Mammary epithelial cell (primary cell): ENCODE results near the gene CD34.

Source experiments
- EZH2 ChIP-seq: IDR thresholded peaks from 2 replicates; pipeline ENCODE4 v1.6.1; 2012; ENCODE audit warnings: low read length, inconsistent platforms, borderline replicate concordance
- TF ChIP-seq, protein P1 (sequence below), 2 donors: IDR thresholded peaks in 1 of 2; conservative IDR thresholded peaks in 1 of 2; 2 replicates each; pipeline ENCODE4 v1.5.1; 2011 to 2012; ENCODE audit warnings: inconsistent platforms in 2 of 2, low read length in 2 of 2, mild to moderate bottlenecking in 2 of 2, control low read depth in 1 of 2, low read depth in 1 of 2; ENCODE audit not compliant: insufficient read depth in 1 of 2; ENCODE audit errors: extremely low read depth in 1 of 2

DNA sequence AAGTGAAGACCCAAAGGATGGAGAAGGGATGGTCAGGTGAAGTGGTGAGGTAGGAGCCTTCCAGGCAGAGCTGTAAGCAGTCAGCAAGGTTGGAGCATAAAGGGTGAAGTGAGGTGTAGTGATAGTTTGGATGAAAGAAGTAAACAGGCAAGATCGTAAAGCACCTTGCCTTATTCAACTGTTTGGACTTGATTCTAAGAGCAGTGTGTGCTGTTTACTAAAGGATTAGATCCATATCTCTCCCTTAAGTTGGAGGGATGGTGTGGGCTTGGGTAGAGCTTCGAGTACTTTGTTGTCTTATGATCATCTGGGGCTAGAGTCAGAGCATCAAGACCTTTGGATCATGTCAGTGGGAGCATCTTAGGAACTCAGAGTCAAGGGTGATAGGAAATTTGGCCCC, 39.8 kb upstream of the CD34 start:
- TF ChIP-seq EZH2: no peak
- TF ChIP-seq, protein P1, sequence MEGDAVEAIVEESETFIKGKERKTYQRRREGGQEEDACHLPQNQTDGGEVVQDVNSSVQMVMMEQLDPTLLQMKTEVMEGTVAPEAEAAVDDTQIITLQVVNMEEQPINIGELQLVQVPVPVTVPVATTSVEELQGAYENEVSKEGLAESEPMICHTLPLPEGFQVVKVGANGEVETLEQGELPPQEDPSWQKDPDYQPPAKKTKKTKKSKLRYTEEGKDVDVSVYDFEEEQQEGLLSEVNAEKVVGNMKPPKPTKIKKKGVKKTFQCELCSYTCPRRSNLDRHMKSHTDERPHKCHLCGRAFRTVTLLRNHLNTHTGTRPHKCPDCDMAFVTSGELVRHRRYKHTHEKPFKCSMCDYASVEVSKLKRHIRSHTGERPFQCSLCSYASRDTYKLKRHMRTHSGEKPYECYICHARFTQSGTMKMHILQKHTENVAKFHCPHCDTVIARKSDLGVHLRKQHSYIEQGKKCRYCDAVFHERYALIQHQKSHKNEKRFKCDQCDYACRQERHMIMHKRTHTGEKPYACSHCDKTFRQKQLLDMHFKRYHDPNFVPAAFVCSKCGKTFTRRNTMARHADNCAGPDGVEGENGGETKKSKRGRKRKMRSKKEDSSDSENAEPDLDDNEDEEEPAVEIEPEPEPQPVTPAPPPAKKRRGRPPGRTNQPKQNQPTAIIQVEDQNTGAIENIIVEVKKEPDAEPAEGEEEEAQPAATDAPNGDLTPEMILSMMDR (conservative IDR thresholded peaks at IDR 0.05 in 1 of 2, IDR thresholded peaks at IDR 0.05 in 1 of 2; ENCODE audit: extremely low read depth in 1 of 2, insufficient read depth in 1 of 2, low read depth in 1 of 2, low read length in 2 of 2): no peak
